KBM-7 (cell line): ENCODE data around the gene CASKIN1.

Experiments used
- DNase-seq: peaks from one replicate; pipeline ENCODE4 v3.0.0-alpha.2; 2015
- in situ Hi-C: fragments of 300-500 bp; cut with MboI; formaldehyde crosslinking; loops from 2 replicates; pipeline ENCODE4 v1.14.3; 2020; ENCODE audit warnings: low sequenced_read_pairs, low pct_unique_long_range_greater_than_20kb, mixed read lengths

Gene CASKIN1

GRCh38 chr16:2167068-2167638, 29.3 kb downstream of the CASKIN1 start:
- DNase-seq, result no peak
- in situ Hi-C loops, result no loop called here

GRCh38 chr16:2166263-2167067, 29.9 kb downstream of the CASKIN1 start:
- in situ Hi-C loops, result no loop called here
- no peak for DNase-seq

- in situ Hi-C loops, result no loop called here
- DNase-seq, result no peak
These were observed 30.5 kb downstream of the CASKIN1 start for GRCh38 chr16:2165861-2166260.

GRCh38 chr16:2163211-2163881, 33.1 kb downstream of the CASKIN1 start:
- DNase-seq, result no peak
- in situ Hi-C loops, result no loop called here

- in situ Hi-C loops, result no loop called here
- DNase-seq, result no peak
These were observed 33.7 kb downstream of the CASKIN1 start for GRCh38 chr16:2162676-2163118.

GRCh38 chr16:2161911-2162310, 34.5 kb downstream of the CASKIN1 start:
- in situ Hi-C loops, result no loop called here
- DNase-seq, result no peak

GRCh38 chr16:2160915-2161551, 35.4 kb downstream of the CASKIN1 start:
- in situ Hi-C loops, result no loop called here
- DNase-seq, result no peak

GRCh38 chr16:2159175-2159838, 37.1 kb downstream of the CASKIN1 start:
- no peak for DNase-seq
- in situ Hi-C loops, result loop anchor here (10.0 kb wide), 1 partner anchor 55 kb away; the partner anchor contains the start of genes BRICD5 and PGP

GRCh38 chr16:2158262-2158638, 38.2 kb downstream of the CASKIN1 start:
- in situ Hi-C loops, result loop anchor here (10.0 kb wide), 1 partner anchor 57 kb away; the partner anchor contains the start of genes BRICD5 and PGP
- DNase-seq, result no peak

GRCh38 chr16:2157480-2158261, 38.7 kb downstream of the CASKIN1 start:
- DNase-seq, result no peak
- in situ Hi-C loops, result loop anchor here (10.0 kb wide), 1 partner anchor 57 kb away; the partner anchor contains the start of genes BRICD5 and PGP

GRCh38 chr16:2156849-2157224, 39.6 kb downstream of the CASKIN1 start:
- DNase-seq, result no peak
- in situ Hi-C loops, result loop anchor here (10.0 kb wide), 1 partner anchor 58 kb away; the partner anchor contains the start of genes BRICD5 and PGP

- DNase-seq, result peak; percentile 59
- in situ Hi-C loops, result loop anchor here (10.0 kb wide), 1 partner anchor 59 kb away; the partner anchor contains the start of genes BRICD5 and PGP
These were observed 40.2 kb downstream of the CASKIN1 start for GRCh38 chr16:2155977-2156848.

- peak; percentile 100 for DNase-seq
- in situ Hi-C loops, result loop anchor here (10.0 kb wide), 1 partner anchor 59 kb away; the partner anchor contains the start of genes BRICD5 and PGP
These were observed 41.1 kb downstream of the CASKIN1 start, which contains the start of gene TRAF7 for GRCh38 chr16:2155091-2155950. TRAF7 (plus strand) TSS chr16:2155782; CDS start chr16:2163921, 8,139 bp downstream.

GRCh38 chr16:2154533-2155090, 41.8 kb downstream of the CASKIN1 start:
- in situ Hi-C loops, result loop anchor here (10.0 kb wide), 1 partner anchor 60 kb away; the partner anchor contains the start of genes BRICD5 and PGP
- DNase-seq, result no peak

GRCh38 chr16:2152695-2153506, 43.5 kb downstream of the CASKIN1 start:
- peak; percentile 55 for DNase-seq
- in situ Hi-C loops, result loop anchor here (10.0 kb wide), 1 partner anchor 62 kb away; the partner anchor contains the start of genes BRICD5 and PGP
